ENCODE measurements around the gene APBB1. TPM values are rescaled to one million over a fixed set of nuclear protein-coding genes. Genes with fewer than 3 reads are reported as not detected.

The APBB1 gene
- total RNA-seq, 1 experiment from 2014 or later: 12.4 TPM

DNA sequence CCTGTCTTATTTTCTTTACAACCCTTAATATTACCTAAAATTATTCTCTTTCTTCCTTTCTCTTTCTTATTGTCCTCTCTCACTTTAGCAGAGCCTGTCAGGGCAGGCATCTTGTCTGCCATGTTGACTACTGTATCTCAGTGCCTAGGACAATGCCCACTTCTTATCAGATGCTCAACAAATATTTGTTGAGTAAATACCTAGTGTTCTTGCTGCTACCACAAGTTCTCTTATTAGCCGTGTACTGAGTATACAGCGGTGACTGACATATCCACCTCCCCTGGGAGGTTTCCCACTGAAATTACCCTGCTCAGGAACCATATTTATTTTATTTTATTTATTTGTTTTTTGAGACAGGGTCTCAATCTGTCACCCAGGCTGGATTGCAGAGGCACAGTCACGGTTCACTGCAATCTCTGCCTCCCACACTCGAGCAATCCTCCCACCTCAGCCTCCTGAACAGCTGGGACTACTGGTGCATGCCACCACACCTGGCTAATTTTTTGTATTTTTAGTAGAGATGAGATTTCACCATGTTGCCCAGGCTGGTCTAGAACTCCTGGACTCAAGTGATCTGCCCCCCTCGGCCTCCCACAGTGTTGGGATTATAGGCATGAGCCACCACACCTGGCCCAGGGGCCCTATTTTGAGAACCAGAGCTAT lies 15.2 kb upstream of the APBB1 start:
- no peak overlapping the region for H3K9ac ChIP-seq (ENCODE audit: low read length)
- no peak for ATAC-seq
- H3K4me3 ChIP-seq (replicated peaks in 1 of 2; ENCODE audit: low read depth in 1 of 2, low read length in 2 of 2): no peak overlapping the region

More for the DNA sequence above, 15.2 kb upstream of the APBB1 start:
- H4K20me1 ChIP-seq (ENCODE audit: insufficient read depth): no peaks in the 10 kb centered on the region
- no peak overlapping the region for H3K27ac ChIP-seq (ENCODE audit: low read depth, low read length)
- ChIA-PET RAD21 (ENCODE audit: low non-redundant PET in 1 of 2, low total read pairs in 2 of 2, uncharacterized antibody in 2 of 2, unreplicated experiment in 2 of 2) (no interaction called here), POLR2A (no interaction called here), CTCF (interaction anchor here (1.2 kb wide), 1 partner anchor 10 kb away, joined by 3 read pairs; no protein-coding TSS in a partner anchor)
- DNase-seq (ENCODE audit: low read depth, low spot score): no peak
- H3K9me2 ChIP-seq (ENCODE audit: insufficient read depth): no peaks in the 10 kb centered on the region
- H3K27me3 ChIP-seq (ENCODE audit: insufficient read depth, low read length): no peaks in the 10 kb centered on the region
- H2AFZ ChIP-seq (ENCODE audit: low read depth, low read length, poor library complexity, severe bottlenecking): no peak overlapping the region
- TF ChIP-seq YY1 (IDR thresholded peaks at IDR 0.05; ENCODE audit: extremely low read depth, insufficient replicate concordance, low read depth, low read length): no peak
- TF ChIP-seq, protein P1, sequence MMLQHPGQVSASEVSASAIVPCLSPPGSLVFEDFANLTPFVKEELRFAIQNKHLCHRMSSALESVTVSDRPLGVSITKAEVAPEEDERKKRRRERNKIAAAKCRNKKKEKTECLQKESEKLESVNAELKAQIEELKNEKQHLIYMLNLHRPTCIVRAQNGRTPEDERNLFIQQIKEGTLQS (IDR thresholded peaks at IDR 0.05): no peak
- TF ChIP-seq POLR2A (IDR thresholded peaks at IDR 0.05; ENCODE audit: borderline replicate concordance, extremely low read depth, insufficient read depth, insufficient read length): no peak
- no peak for TF ChIP-seq ELF1 (IDR thresholded peaks at IDR 0.05; ENCODE audit: borderline replicate concordance, low read depth)
- TF ChIP-seq RAD21 (IDR thresholded peaks at IDR 0.05; ENCODE audit: low read depth): no peak
- no peak for TF ChIP-seq EZH2phosphoT487 (IDR thresholded peaks at IDR 0.05; ENCODE audit: borderline replicate concordance)
- no peak for TF ChIP-seq FOSL1 (IDR thresholded peaks at IDR 0.05; ENCODE audit: low read depth)
- TF ChIP-seq CTCF (IDR thresholded peaks at IDR 0.05 in 2 of 3, conservative IDR thresholded peaks at IDR 0.05 in 1 of 3; ENCODE audit: borderline replicate concordance in 1 of 3, insufficient read depth in 1 of 3, low read depth in 2 of 3, low read length in 2 of 3): no peak
- TF ChIP-seq TCF7L2 (IDR thresholded peaks at IDR 0.05; ENCODE audit: borderline replicate concordance, extremely low read depth, insufficient read depth, insufficient read length): no peak
- H3K36me3 ChIP-seq (ENCODE audit: control insufficient read depth in 1 of 2, insufficient read depth in 2 of 2, low read length in 2 of 2): no peaks in the 10 kb centered on the region
- H3K4me1 ChIP-seq (ENCODE audit: control insufficient read depth in 1 of 2, insufficient read depth in 2 of 2, low read length in 2 of 2): peaks cover 14 to 20% of the 10 kb centered on the region in 2 experiments
- BruUV-seq (replicated peaks): no TSS peak
- intact Hi-C loops (cut with micrococcal nuclease): no loop called here
- H3K9me3 ChIP-seq (ENCODE audit: control insufficient read depth in 1 of 2, insufficient read depth in 1 of 2, low read depth in 1 of 2, low read length in 2 of 2): no peaks in the 10 kb centered on the region
- H3K4me2 ChIP-seq (ENCODE audit: low read length): no peak overlapping the region
- no peaks in the 10 kb centered on the region for H3K79me2 ChIP-seq (ENCODE audit: insufficient read depth, low read length)

All from HCT116 (cell line).